K562 (cell line): ENCODE measurements around the gene MAN1A1.

Experiments
- CTCF ChIP-seq, 3 experiments: IDR thresholded peaks in 2 of 3; conservative IDR thresholded peaks in 1 of 3; 2 replicates each; pipeline ENCODE4 v1.5.1; 2011 to 2012; ENCODE audit warnings: low read length in 3 of 3, mild to moderate bottlenecking in 3 of 3, control low read depth in 2 of 3, improper control_type of control experiment in 1 of 3, inconsistent platforms in 1 of 3, low read depth in 1 of 3, mixed read lengths in 1 of 3, moderate library complexity in 1 of 3; ENCODE audit not compliant: insufficient read depth in 2 of 3
- DDX20 ChIP-seq: fragments of 450-650 bp; IDR thresholded peaks from 2 replicates; pipeline ENCODE4 v1.6.1; 2016; ENCODE audit warnings: missing genetic modification characterization, low read depth, mild to moderate bottlenecking, missing compliant biosample characterization, moderate library complexity
- ESRRA ChIP-seq: fragments of 450-650 bp; IDR thresholded peaks from 2 replicates; pipeline ENCODE4 v1.6.1; 2014; ENCODE audit warnings: low read depth, mild to moderate bottlenecking, moderate library complexity, borderline replicate concordance
- MXI1 ChIP-seq: IDR thresholded peaks from 2 replicates; pipeline ENCODE4 v1.6.1; 2011; ENCODE audit warnings: low read depth, mild to moderate bottlenecking, improper control_type of control experiment, low read length
- MYNN ChIP-seq, 2 experiments: sonication (generic); formaldehyde crosslinking in 1 of 2; IDR thresholded peaks; 2 replicates each; pipeline versions ENCODE4 v1.5.0 to v1.6.1; 2016 to 2020; ENCODE audit warnings: antibody characterized with exemption in 1 of 2, missing genetic modification reagents in 1 of 2
- NONO ChIP-seq, 2 experiments: fragments of 200-400 bp in 1 of 2; fragments of 450-650 bp in 1 of 2; formaldehyde crosslinking in 1 of 2; IDR thresholded peaks; 2 replicates each; pipeline ENCODE4 v1.6.1; 2017; ENCODE audit warnings: low read depth in 2 of 2, mild to moderate bottlenecking in 2 of 2, moderate library complexity in 2 of 2, low read length in 1 of 2
- POLR2AphosphoS5 ChIP-seq: IDR thresholded peaks from 2 replicates; pipeline ENCODE4 v1.6.1; 2011; ENCODE audit warnings: mild to moderate bottlenecking, low read depth, low read length, moderate library complexity; ENCODE audit not compliant: control insufficient read depth, insufficient read depth
- TSC22D4 ChIP-seq: fragments of 450-650 bp; IDR thresholded peaks from 2 replicates; pipeline ENCODE4 v1.6.1; 2016; ENCODE audit warnings: missing genetic modification characterization, missing biosample characterization, control low read depth
- ZBTB49 ChIP-seq: sonication (generic); formaldehyde crosslinking; IDR thresholded peaks from 2 replicates; pipeline ENCODE4 v1.8.0; 2022; ENCODE audit warnings: missing genetic modification reagents, mild to moderate bottlenecking, borderline replicate concordance

- TF ChIP-seq DDX20 = no peak
- TF ChIP-seq POLR2AphosphoS5 = no peak
- TF ChIP-seq CTCF (IDR thresholded peaks at IDR 0.05 in 2 of 3, conservative IDR thresholded peaks at IDR 0.05 in 1 of 3; ENCODE audit: insufficient read depth in 2 of 3, low read depth in 1 of 3, low read length in 3 of 3) = no peak
- no peak for TF ChIP-seq ESRRA
- no peak for TF ChIP-seq ZBTB49
- TF ChIP-seq MYNN (IDR thresholded peaks at IDR 0.05) = no peak
- no peak for TF ChIP-seq MYNN (CRISPR knock-in tag; IDR thresholded peaks at IDR 0.05)
- TF ChIP-seq NONO (IDR thresholded peaks at IDR 0.05; ENCODE audit: low read depth in 2 of 2, low read length in 1 of 2) = no peak
- TF ChIP-seq TSC22D4 (tag) = no peak
- TF ChIP-seq MXI1 = no peak
Observed at GRCh38 chr6:119276211-119276610, 73.3 kb downstream of the MAN1A1 start.
